ENCODE results near the gene SSBP1. TPM values are rescaled to one million over a fixed set of nuclear protein-coding genes. Genes with fewer than 3 reads are reported as not detected.

The SSBP1 gene
- total and polyA plus RNA-seq, 2 donors (not counting 3 experiments of a cell fraction or from before 2014, with no cell fraction given) = 77.9 to 169 TPM

GRCh38 chr7:141710301-141710700 lies 27.9 kb upstream of the SSBP1 start:
- FAIRE-seq (no peak), DNase-seq (ENCODE audit: low read depth, low spot score) (no peak)
- no peak overlapping the region for H3K27ac ChIP-seq (ENCODE audit: insufficient read depth, low read depth, low read length)
- no peaks in the 10 kb centered on the region for H3K36me3 ChIP-seq (ENCODE audit: control insufficient read depth in 2 of 2, extremely low read depth in 1 of 2, insufficient read depth in 2 of 2, low read length in 2 of 2)
- dilution Hi-C loops (cut with MboI; ENCODE audit: extremely low pct_ligation_motif_present, low sequenced_read_pairs) (no loop called here), intact Hi-C loops (cut with micrococcal nuclease) (no loop called here)
- H3K4me2 ChIP-seq (ENCODE audit: insufficient read depth, low read length) = no peak overlapping the region
- H3K4me1 ChIP-seq (ENCODE audit: control insufficient read depth, extremely low read depth, insufficient read depth, low read length) = no peaks in the 10 kb centered on the region
- ChIA-PET POLR2A (no interaction called here), CTCF (interaction anchor here (0.6 to 3.9 kb wide), 5 partner anchors 9 to 75 kb away, joined by 3 to 36 read pairs (median 6); partner anchors contain the start of gene DENND11)
- H2AFZ ChIP-seq (ENCODE audit: low read depth, low read length) = no peak overlapping the region
- no peaks in the 10 kb centered on the region for H4K20me1 ChIP-seq (replicated peaks; ENCODE audit: control insufficient read depth, extremely low read depth, insufficient read depth, low read length)
- H3K9me3 ChIP-seq (replicated peaks; ENCODE audit: control insufficient read depth, insufficient read depth, low read length) = no peaks in the 10 kb centered on the region
- no peak overlapping the region for H3K4me3 ChIP-seq (replicated peaks in 1 of 3; ENCODE audit: insufficient read depth in 1 of 3, low read depth in 1 of 3, low read length in 3 of 3)
- no peaks in the 10 kb centered on the region for H3K79me2 ChIP-seq (ENCODE audit: control insufficient read depth, insufficient read depth, low read length)
- H3K9me1 ChIP-seq (replicated peaks; ENCODE audit: control insufficient read depth, extremely low read depth, insufficient read depth, low read length) = no peaks in the 10 kb centered on the region
- TF ChIP-seq MYC (IDR thresholded peaks at IDR 0.05; ENCODE audit: low read depth, low read length) = no peak
- no peak for TF ChIP-seq MAX (IDR thresholded peaks at IDR 0.05; ENCODE audit: insufficient read depth, insufficient read length)
- TF ChIP-seq EZH2 (IDR thresholded peaks at IDR 0.05; ENCODE audit: borderline replicate concordance, low read depth, low read length, severe bottlenecking) = no peak
- TF ChIP-seq CTCF (IDR thresholded peaks at IDR 0.05; ENCODE audit: extremely low read depth in 1 of 2, insufficient read depth in 1 of 2, low read depth in 1 of 2, low read length in 2 of 2) = no peak
- TF ChIP-seq JUN (IDR thresholded peaks at IDR 0.05; ENCODE audit: borderline replicate concordance, insufficient read depth, insufficient read length, low read depth) = no peak
- TF ChIP-seq FOS (IDR thresholded peaks at IDR 0.05; ENCODE audit: borderline replicate concordance, insufficient read depth, low read length) = no peak
- no peak for TF ChIP-seq POLR2A (IDR thresholded peaks at IDR 0.05; ENCODE audit: low read depth, low read length)
- TF ChIP-seq GATA2 (IDR thresholded peaks at IDR 0.05; ENCODE audit: insufficient read depth, insufficient read length, low read depth, low read length) = no peak
- no peak for TF ChIP-seq POLR2AphosphoS5 (IDR thresholded peaks at IDR 0.05; ENCODE audit: insufficient read depth, low read depth, low read length)
- BruUV-seq (replicated peaks) = no TSS peak
- no peak overlapping the region for H3K9ac ChIP-seq (replicated peaks; ENCODE audit: extremely low read depth, insufficient read depth, low read length)
- H3K27me3 ChIP-seq (ENCODE audit: control insufficient read depth in 2 of 2, insufficient read depth in 2 of 2, low read length in 2 of 2) = peaks cover 3 to 9% of the 10 kb centered on the region in 2 experiments

Measured in endothelial cell of umbilical vein (primary cell).